A549 (cell line): ENCODE data around the gene ARFGAP2.

Experiments
- SMC3 ChIP-seq: fragments of >200 bp; sonication (Bioruptor Twin); formaldehyde crosslinking; IDR thresholded peaks from 3 replicates; pipeline ENCODE4 v1.6.1; 2018; ENCODE audit warnings: inconsistent platforms
- USF2 ChIP-seq: fragments of 450-650 bp; IDR thresholded peaks from 2 replicates; pipeline ENCODE4 v1.6.1; 2014; ENCODE audit warnings: antibody characterized with exemption

- no peak for TF ChIP-seq USF2
- TF ChIP-seq SMC3 = no peak
These were observed 40.4 kb downstream of the ARFGAP2 start for GRCh38 chr11:47136327-47136726.
